ENCODE measurements around the gene PYROXD2.

Gene PYROXD2

DNA sequence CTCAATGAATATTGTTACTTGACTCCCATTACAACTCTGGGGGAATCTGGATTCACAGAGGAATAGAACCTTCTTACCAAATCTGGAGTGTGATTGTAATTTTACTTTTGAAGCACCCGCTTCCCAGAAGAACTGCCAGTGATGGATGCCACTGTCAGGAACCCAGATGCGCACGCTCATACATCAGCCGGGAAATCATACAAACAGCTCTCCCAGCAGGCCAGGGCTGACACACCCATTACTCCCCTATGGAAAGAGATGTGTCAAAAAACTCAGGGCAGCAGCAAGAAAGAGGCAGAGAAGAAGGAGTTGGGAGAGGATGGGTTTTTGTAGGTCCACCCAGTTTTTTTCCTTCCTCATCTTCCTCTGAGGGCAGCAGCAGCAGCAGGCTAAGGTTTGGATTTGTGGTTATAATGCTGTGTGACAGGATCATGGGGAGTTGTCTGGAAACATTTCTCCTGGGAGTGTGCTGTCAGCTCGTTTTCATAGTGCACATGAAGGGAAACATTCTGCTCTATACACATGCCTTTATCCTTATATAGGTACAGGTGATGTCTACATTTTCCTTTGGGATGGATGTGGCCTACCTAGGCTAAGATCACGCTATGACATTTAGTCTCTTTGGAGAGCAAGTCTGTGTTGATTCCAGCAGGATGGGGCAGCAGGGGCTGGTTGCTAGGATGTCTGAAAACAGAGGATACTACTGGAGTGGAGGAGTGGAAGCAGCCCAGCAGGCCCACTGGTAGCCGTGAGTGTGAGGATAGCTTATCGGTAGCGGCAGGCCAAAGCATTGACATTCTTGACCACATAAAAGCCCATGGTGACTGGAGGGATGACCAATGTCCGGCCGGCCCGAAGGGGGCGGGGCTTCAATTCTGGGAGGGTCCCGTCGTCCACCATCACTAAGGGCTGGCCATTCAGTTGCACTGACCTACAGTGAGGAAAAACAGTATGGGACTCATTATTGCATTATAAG, 44.1 kb upstream of the PYROXD2 start:
- in situ Hi-C loops (cut with HindIII; ENCODE audit: low sequenced_read_pairs): loop anchor here (25.0 kb wide), 3 partner anchors 222 to 1253 kb away; partner anchors contain the start of gene HPSE2

DNA sequence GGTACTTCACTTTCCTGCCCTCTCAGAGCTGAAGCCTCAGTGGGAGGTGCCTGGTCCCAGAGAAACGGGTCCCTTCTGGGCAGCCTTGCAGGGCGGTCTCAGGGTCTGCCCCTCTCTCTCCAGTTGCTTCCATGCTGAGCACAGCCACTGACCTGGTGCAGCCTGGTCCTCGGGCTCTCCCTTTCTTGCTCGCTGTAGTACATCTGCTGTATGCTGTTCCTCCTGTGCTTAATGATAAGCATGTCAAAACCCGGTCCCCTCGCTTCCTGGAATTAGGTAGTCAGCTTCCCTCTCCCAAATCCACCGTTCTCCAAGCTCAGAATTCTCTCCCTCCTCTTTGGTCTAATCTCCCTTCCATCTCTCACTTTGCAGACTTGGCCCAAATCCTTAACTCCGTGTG, 42.7 kb upstream of the PYROXD2 start:
- no peak for DNase-seq (ENCODE audit: low read depth)
- in situ Hi-C loops (cut with HindIII; ENCODE audit: low sequenced_read_pairs): loop anchor here (25.0 kb wide), 3 partner anchors 220 to 1255 kb away; partner anchors contain the start of gene HPSE2
- TF ChIP-seq, protein P1, sequence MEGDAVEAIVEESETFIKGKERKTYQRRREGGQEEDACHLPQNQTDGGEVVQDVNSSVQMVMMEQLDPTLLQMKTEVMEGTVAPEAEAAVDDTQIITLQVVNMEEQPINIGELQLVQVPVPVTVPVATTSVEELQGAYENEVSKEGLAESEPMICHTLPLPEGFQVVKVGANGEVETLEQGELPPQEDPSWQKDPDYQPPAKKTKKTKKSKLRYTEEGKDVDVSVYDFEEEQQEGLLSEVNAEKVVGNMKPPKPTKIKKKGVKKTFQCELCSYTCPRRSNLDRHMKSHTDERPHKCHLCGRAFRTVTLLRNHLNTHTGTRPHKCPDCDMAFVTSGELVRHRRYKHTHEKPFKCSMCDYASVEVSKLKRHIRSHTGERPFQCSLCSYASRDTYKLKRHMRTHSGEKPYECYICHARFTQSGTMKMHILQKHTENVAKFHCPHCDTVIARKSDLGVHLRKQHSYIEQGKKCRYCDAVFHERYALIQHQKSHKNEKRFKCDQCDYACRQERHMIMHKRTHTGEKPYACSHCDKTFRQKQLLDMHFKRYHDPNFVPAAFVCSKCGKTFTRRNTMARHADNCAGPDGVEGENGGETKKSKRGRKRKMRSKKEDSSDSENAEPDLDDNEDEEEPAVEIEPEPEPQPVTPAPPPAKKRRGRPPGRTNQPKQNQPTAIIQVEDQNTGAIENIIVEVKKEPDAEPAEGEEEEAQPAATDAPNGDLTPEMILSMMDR (IDR thresholded peaks at IDR 0.05; ENCODE audit: low read depth, low read length, missing control alignments): no peak
- no peak overlapping the region for H3K4me3 ChIP-seq (ENCODE audit: low read depth, low read length)

More for the DNA sequence above, 44.1 kb upstream of the PYROXD2 start:
- DNase-seq (ENCODE audit: low read depth): no peak
- H3K4me3 ChIP-seq (ENCODE audit: low read depth, low read length): no peak overlapping the region
- TF ChIP-seq, protein P1 (IDR thresholded peaks at IDR 0.05; ENCODE audit: low read depth, low read length, missing control alignments): no peak

DNA sequence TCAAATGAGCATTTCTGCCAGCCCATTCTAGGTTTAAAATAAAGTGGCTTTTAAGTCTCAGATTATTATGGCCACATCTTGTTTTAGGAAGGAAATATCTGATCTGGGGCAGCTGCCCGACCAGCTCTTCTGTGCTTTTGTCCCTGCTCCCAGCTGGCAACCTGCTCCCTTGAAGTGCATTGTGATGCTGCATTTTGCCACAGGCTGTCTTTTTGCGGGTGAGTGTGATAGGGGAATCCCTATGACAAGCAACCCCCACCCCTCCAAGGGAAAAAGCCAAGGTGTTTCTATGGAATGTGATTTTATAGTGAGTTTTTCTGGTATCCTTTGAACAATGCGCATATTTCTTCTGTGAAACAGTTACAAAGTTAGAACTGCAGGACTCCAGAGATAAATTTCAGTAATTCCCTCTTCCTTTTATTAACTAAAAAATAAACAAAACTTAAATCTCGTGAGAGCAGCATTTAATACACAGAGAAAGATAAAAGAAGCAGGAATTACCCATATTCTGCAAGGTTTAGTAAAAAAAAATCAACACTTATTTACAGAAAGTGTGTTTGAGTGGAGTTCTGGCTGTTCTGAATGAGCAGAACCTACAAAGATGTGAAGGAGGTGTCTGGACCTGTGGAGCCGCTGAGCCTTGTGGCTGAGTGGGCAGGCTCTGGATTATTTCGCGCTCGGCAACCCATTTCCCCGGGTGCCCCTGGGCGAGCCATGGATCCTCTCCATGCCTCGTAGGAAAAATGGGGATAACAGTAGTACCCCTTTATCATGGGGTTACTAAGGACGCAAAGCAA, 41.9 kb upstream of the PYROXD2 start:
- TF ChIP-seq, protein P1 (IDR thresholded peaks at IDR 0.05; ENCODE audit: low read depth, low read length, missing control alignments): no peak
- no peak overlapping the region for H3K4me3 ChIP-seq (ENCODE audit: low read depth, low read length)
- in situ Hi-C loops (cut with HindIII; ENCODE audit: low sequenced_read_pairs): loop anchor here (25.0 kb wide), 3 partner anchors 220 to 1255 kb away; partner anchors contain the start of gene HPSE2
- no peak for DNase-seq (ENCODE audit: low read depth)

DNA sequence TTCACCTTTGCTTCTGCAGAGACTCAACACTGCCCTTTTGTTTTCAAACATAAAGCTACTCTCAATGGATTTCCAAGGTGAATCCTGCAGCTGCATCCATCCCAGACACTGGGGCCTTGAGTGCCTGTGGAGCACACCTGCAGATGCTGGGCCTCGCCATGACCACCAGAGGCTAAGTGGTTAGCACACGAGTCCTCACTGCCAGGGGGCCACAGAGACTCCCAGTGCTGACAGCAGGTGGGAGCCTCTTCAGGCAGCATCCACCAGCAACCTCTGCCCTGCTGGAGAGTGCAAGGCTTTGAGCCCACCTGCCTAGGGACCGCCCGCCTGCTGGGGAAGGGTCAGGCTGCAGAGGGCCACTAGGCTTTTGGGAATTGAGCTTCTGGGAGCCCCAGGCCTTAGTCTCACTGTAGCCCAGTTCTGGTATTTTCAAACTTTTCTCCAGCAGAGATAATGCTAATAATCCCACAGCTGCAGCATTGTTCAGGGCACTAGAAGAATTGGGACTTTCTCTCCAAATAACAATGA, 41.1 kb upstream of the PYROXD2 start:
- TF ChIP-seq, protein P1 (IDR thresholded peaks at IDR 0.05; ENCODE audit: low read depth, low read length, missing control alignments): no peak
- no peak overlapping the region for H3K4me3 ChIP-seq (ENCODE audit: low read depth, low read length)
- no peak for DNase-seq (ENCODE audit: low read depth)
- in situ Hi-C loops (cut with HindIII; ENCODE audit: low sequenced_read_pairs): loop anchor here (25.0 kb wide), 3 partner anchors 219 to 1256 kb away; partner anchors contain the start of gene HPSE2

DNA sequence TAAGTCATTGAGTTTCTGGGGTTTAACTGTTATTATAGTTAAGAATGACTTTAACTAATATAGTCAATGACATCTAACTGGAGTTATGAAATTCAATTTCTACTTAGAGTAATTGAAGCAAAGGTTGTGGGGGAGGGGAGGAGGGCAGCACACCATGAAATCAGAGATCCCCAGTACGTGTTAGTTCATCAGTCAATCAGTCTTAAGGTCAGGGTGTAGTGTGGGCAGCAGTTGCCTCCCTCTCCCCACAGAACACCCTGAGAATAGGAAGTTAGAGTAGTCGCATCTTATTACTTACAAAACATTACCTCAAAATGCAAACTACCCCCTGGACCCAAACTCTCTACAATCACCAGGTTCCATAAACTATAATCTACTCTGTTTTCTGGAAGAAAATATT, 38.7 kb upstream of the PYROXD2 start:
- in situ Hi-C loops (cut with HindIII; ENCODE audit: low sequenced_read_pairs): loop anchor here (25.0 kb wide), 3 partner anchors 216 to 1259 kb away; partner anchors contain the start of gene HPSE2
- DNase-seq (ENCODE audit: low read depth): no peak
- no peak overlapping the region for H3K4me3 ChIP-seq (ENCODE audit: low read depth, low read length)
- TF ChIP-seq, protein P1 (IDR thresholded peaks at IDR 0.05; ENCODE audit: low read depth, low read length, missing control alignments): no peak

DNA sequence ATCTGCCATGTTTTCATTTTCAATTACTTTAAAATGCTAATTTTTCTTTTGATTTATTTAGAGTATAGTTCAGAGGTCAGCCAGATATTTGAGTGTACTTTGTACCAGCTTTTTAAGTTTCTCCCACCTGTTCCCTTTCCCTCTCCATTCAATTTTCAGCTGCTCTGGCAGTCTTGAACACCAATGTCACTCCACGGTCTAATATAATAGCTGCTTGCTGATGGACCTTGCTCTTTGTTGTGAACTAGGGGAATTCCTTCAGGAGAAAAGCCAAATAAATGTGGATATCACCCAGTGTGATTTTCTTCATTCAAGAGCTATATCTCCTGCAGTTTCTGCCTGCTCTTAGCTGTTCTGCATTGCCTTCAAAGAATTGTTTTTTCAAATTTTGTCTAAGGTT, 35.6 kb upstream of the PYROXD2 start:
- TF ChIP-seq, protein P1 (IDR thresholded peaks at IDR 0.05; ENCODE audit: low read depth, low read length, missing control alignments): no peak
- in situ Hi-C loops (cut with HindIII; ENCODE audit: low sequenced_read_pairs): loop anchor here (25.0 kb wide), 3 partner anchors 213 to 1262 kb away; partner anchors contain the start of gene HPSE2
- no peak for DNase-seq (ENCODE audit: low read depth)
- H3K4me3 ChIP-seq (ENCODE audit: low read depth, low read length): no peak overlapping the region

Data from astrocyte of the cerebellum (primary cell).